Measurements from ENCODE around the gene SEL1L.
"Not testable (repeated sequence)": the region's sequence is repeated elsewhere in the genome, so short reads cannot be mapped to it uniquely, and the experiment has no call there.

SEL1L gene

GRCh38 chr14:81472096-81472800 lies 61.4 kb downstream of the SEL1L start (continued):
- TF ChIP-seq ZNF18 (tag by site-specific recombination; IDR thresholded peaks at IDR 0.05) (no peak), KLF9 (tag by site-specific recombination; IDR thresholded peaks at IDR 0.05; ENCODE audit: low read depth) (no peak), OVOL3 (tag by site-specific recombination; IDR thresholded peaks at IDR 0.05) (no peak), BCL11A (tag by site-specific recombination; IDR thresholded peaks at IDR 0.05; ENCODE audit: low read depth) (no peak), SP2 (tag by site-specific recombination; IDR thresholded peaks at IDR 0.05) (no peak), ZNF777 (tag by site-specific recombination; IDR thresholded peaks at IDR 0.05; ENCODE audit: borderline replicate concordance) (no peak), ZNF600 (tag by site-specific recombination; IDR thresholded peaks at IDR 0.05) (no peak), ZBTB17 (tag by site-specific recombination; IDR thresholded peaks at IDR 0.05) (no peak), ZNF223 (tag by site-specific recombination; IDR thresholded peaks at IDR 0.05) (no peak)

GRCh38 chr14:81471062-81471461 lies 62.6 kb downstream of the SEL1L start:
- no peaks in the 10 kb centered on the region for H3K4me1 ChIP-seq (ENCODE audit: control insufficient read depth, insufficient read depth, low read length)
- peaks cover 0 to 18% of the 10 kb centered on the region in 2 experiments; a peak in 2 of 3 replicates for H3K36me3 ChIP-seq (ENCODE audit: control insufficient read depth in 2 of 2, insufficient read depth in 1 of 2, low read length in 2 of 2)
- H3K4me3 ChIP-seq (ENCODE audit: low read depth, low read length) = no peak overlapping the region
- no peak overlapping the region for H3K27ac ChIP-seq (ENCODE audit: extremely low read depth, low read depth, low read length)
- POLR2A ChIA-PET = no interaction called here
- TF ChIP-seq SP2 (tag by site-specific recombination; IDR thresholded peaks at IDR 0.05) (no peak), ZNF138 (tag by site-specific recombination; IDR thresholded peaks at IDR 0.05; ENCODE audit: borderline replicate concordance) (no peak), ZNF23 (tag by site-specific recombination; IDR thresholded peaks at IDR 0.05; ENCODE audit: borderline replicate concordance) (no peak), GLIS2 (tag by site-specific recombination; IDR thresholded peaks at IDR 0.05) (no peak), ZNF585B (tag by site-specific recombination; IDR thresholded peaks at IDR 0.05) (no peak), ZBTB6 (tag by site-specific recombination; IDR thresholded peaks at IDR 0.05) (no peak), HOXC10 (CRISPR knock-in tag; IDR thresholded peaks at IDR 0.05) (no peak), ZNF670 (tag by site-specific recombination; IDR thresholded peaks at IDR 0.05; ENCODE audit: low read depth) (no peak), ZNF548 (tag by site-specific recombination; IDR thresholded peaks at IDR 0.05) (no peak), ZNF518A (tag by site-specific recombination; conservative IDR thresholded peaks at IDR 0.05; ENCODE audit: low read depth) (no peak), ZNF335 (tag by site-specific recombination; conservative IDR thresholded peaks at IDR 0.05) (no peak), SCRT1 (tag by site-specific recombination; IDR thresholded peaks at IDR 0.05; ENCODE audit: borderline replicate concordance) (no peak), KLF9 (tag by site-specific recombination; IDR thresholded peaks at IDR 0.05; ENCODE audit: low read depth) (no peak), ZFHX2 (tag by site-specific recombination; conservative IDR thresholded peaks at IDR 0.05) (no peak)
- CTCF ChIA-PET = interaction anchor here (0.7 to 1.2 kb wide), 4 partner anchors 18 to 540 kb away, joined by 3 to 5 read pairs (median 4); no protein-coding TSS in a partner anchor
- H3K9me3 ChIP-seq (ENCODE audit: control insufficient read depth, insufficient read depth, low read depth, low read length) = no peaks in the 10 kb centered on the region

GRCh38 chr14:81470557-81470826 lies 63.2 kb downstream of the SEL1L start:
- CTCF ChIA-PET = interaction anchor here (0.9 kb wide), 1 partner anchor 17 kb away, joined by 3 read pairs; no protein-coding TSS in a partner anchor
- H3K4me3 ChIP-seq (ENCODE audit: low read depth, low read length); H3K4me1 ChIP-seq (ENCODE audit: control insufficient read depth, insufficient read depth, low read length); H3K27ac ChIP-seq (ENCODE audit: extremely low read depth, low read depth, low read length); POLR2A ChIA-PET; H3K9me3 ChIP-seq (ENCODE audit: control insufficient read depth, insufficient read depth, low read depth, low read length): not testable (repeated sequence)
- peaks cover 0 to 15% of the 10 kb centered on the region in 2 experiments; a peak in 1 of 3 replicates for H3K36me3 ChIP-seq (ENCODE audit: control insufficient read depth in 2 of 2, insufficient read depth in 1 of 2, low read length in 2 of 2)

Data from HEK293 (cell line).